Fibroblast of skin of left biceps (primary cell): ENCODE measurements around the gene NR2C2.

ENCODE experiments used
- DNase-seq, 2 experiments: peaks; one replicate each; pipeline ENCODE4 v3.0.0-alpha.2; 2013; ENCODE audit warnings: low read depth in 2 of 2

NR2C2 gene

GRCh38 chr3:15023719-15024118 lies 76.3 kb downstream of the NR2C2 start:
- DNase-seq, result no peak

DNA sequence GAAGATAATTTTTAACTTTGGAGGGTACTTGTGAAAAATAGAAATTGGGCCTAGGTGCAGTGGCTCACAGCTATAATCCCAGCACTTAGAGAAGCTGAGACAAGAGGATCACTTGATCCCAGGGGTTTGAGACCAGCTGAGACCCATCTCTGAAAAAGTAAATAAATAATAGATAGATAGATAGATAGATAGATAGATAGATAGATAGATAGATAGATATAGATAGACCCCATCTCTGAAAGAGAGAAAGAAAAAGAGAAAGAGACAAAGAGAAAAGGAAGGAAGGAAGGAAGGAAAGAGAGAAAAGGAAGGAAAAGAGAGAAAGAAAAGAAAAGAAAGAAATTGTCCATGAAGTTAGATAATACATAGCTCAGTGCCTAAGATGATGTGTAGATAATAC lies 82.2 kb downstream of the NR2C2 start:
- DNase-seq, result no peak

DNA sequence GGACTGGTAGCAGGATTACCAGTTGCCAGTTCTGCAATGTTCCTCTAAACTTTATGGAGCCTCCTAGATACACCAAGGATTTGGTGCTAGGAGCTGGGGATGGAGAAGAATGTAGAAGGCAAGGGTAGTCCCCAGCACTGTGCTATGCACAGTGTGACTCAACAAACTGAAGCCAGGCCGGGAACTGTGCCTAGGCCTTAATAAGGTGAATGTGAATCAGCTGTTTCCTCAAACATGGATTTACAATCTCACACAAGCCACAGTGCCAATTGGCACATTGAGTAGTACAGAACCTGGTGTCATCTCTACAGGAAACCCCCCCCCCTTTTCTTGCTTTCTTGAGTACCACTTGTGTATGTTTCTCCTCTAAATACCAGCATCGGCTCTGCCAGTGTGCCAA lies 85.3 kb downstream of the NR2C2 start:
- DNase-seq, result no peak

GRCh38 chr3:15033103-15033502 lies 85.7 kb downstream of the NR2C2 start:
- no peak for DNase-seq

- DNase-seq, result no peak
Observed at GRCh38 chr3:15038306-15038705, 90.9 kb downstream of the NR2C2 start.

DNA sequence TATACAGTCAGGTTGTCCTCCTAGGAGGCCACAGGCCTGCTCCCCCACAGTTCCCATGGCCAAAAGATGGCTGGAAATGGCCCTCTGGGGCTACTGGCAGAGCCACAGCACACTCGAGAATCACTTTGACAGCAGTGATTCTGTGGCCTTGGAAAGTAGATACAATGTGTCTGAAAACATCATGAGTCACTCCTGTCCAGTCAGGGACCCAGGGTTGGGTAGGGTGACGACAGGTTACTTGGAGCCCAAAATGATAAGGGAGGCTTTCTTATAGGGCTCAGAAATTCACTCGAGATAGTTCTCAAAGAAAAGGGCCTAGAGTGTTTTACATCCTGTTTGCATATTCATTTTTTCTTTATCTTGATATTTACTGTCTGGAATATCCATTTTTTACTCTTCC lies 93.5 kb downstream of the NR2C2 start:
- no peak for DNase-seq

- no peak for DNase-seq
Observed at GRCh38 chr3:15041950-15042349, 94.6 kb downstream of the NR2C2 start.

DNA sequence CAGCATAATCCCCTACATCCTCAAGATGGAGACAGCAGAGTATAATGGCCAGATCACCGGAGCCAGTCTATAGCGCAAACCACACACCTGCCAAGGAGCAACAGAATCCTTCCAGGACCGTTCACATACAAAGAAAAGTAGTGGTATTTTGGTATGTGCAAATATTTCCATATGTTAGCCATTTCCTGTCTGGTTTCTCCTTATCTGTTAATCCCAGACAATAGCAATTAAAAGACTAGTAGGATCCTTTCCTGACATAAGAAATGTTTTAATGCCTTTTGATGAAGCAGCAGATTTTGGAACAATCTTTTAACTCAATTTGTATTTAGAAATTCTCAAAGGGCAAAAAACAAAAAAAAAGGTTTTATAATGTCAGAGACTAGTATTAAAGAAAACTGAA lies 95.6 kb downstream of the NR2C2 start:
- peak in 1 of 2 experiments; percentile 15 for DNase-seq

DNA sequence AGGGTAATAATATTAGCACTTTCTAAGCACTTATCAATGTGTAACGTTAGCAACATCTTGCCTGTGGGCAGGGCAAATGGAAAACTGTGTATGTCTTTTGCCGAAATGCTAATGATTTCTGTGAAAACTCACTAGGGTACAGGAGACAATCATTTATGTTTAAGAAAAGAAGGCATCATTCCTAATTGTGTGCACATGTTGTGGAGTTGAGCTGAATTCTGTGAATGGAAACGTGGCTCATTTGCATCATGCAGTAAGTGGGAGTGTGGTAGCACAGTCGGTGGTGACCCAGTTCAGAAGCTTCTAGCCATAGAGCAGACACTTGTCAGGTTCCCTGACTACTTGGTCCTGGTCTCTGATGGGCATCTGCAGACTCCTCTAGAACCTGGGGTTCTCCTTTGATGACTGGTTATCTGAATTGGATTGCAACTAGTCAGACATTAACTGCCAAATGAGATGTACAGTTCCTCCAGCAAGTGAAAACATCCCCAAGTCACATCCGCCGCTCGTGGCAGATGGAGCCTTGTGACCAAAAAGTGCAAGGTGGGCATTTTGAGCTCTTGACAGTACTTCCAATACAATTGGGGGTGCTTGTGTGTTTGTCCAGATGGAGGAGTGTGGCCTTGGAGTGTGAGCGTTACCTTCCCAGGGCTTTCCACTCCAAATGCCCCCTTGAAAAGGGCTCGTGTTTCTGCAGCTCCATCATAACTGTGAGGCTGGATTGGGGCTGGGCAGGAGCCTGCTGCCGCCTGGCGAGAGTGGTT lies 96.2 kb downstream of the NR2C2 start:
- DNase-seq, result no peak

DNA sequence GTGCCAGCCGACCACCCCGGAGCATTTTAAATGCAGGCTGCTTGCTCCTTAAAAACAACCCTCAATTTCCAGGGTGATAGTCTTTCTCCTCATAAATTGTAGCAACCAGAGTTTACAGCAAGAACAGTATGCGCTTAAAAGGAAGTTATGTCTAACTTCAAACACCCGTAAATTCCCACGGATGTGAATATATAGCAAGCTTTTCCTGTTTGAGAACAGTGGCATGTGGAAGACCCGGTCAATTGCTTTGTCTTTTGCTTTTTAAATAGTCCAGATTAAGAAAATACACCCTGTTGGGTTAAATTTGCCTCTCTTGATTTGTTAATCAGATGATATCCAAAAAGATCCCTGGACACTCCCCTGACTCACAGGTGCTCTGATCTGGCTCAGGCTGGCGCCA lies 96.9 kb downstream of the NR2C2 start:
- no peak for DNase-seq

DNA sequence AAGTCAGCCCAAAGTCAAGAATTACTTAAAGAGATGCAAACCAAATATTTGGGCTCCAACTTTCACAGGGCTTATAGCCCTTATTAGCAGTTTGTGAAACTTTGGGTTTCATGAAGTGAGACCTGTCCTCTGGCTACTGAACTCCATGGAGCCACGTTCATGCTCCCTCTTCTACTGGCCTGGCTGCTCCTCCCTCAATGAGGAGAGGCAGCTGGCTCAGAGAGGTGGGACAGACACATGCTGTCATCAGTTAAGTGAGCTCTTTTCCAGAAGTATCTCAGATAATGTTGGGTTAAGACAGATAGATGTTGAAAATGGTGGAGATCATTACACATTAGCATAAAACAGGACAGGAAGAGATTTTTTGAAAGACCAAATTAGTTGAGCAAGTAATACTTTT lies 98.3 kb downstream of the NR2C2 start:
- no peak for DNase-seq

- DNase-seq, result no peak
Observed at GRCh38 chr3:15049584-15049983, 102.2 kb downstream of the NR2C2 start.

GRCh38 chr3:15050405-15051092 lies 103.2 kb downstream of the NR2C2 start:
- no peak for DNase-seq

GRCh38 chr3:15051531-15051930 lies 104.1 kb downstream of the NR2C2 start:
- no peak for DNase-seq

GRCh38 chr3:15052335-15053242 lies 105.2 kb downstream of the NR2C2 start:
- no peak for DNase-seq

GRCh38 chr3:15053541-15053940 lies 106.2 kb downstream of the NR2C2 start:
- DNase-seq, result no peak

DNA sequence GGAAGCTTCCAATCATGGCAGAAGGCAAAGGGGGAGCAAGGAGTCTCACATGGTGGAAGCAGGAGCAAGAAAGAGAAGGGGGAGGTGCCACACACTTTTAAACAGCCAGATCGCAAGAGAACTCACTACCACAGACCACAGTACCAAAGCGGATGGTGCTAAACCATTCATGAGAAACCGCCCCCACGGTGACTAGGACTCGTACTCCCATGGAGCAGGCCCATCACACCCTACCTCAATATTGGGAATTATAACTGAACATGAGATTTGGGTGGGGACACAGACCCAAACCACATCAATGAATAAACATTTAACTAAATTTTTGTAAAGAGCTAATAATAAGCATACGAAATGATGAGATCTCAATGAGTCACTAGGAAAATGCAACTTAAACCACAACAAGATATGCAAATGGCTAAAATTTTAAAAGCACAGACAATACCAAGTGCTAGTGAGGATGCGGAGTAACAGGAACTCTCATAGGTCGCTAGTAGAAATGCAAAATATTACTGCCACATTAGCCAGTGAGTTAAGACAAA lies 107.7 kb downstream of the NR2C2 start:
- DNase-seq, result no peak

DNA sequence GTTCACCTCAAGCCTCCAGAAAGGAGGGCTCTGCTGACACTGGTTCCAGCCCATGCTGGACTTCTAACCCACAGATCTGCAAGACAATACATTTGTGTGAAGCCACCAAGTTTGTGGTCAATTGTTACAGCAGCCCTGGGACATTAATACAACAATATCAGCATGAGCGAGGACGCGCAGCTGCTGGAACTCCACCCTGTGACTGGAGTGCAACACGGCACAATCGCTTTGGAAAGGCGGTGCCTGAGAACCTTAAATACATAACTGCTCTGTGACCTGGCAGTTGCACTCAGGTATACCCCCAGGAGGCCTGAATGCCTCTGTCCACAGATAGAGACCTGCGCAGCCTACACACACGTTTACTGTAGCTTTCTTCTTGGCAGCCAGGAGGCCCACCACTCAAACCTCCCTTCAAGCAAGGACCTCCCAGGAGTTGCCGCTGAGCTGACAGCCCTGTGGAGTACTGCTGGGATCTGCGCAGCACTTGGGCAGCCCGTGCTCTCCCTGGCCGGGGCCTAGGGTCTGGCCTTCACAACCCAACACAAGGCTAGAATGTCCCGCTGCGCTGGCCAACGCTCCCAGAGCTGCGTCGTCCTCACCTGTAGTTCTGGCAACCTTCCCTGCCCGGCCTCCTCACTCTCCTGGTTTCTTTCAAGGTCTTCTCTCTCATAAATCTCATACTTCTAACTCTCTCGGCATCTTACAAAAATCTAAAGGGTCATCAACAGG lies 109.5 kb downstream of the NR2C2 start:
- DNase-seq, result no peak

GRCh38 chr3:15060029-15060428 lies 112.6 kb downstream of the NR2C2 start:
- DNase-seq, result no peak

DNA sequence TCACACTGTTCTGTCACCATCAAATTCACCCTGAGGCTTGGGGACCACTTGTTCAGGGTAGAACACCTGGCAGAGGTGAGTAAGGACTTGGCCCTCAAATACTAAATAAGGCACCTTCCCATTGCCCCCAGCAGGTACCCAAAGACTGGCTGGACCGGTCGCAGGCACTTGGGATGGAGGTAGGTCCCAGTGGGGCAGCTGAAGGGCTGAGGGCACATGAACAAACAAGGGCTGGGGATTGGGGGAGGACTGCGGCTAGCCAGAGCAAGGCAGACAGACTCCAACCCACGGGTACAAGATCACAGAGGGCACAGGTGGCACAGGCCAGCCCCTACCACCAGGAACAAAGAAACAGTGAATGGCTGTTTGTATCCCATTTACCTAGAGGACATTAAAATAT lies 115.9 kb downstream of the NR2C2 start:
- no peak for DNase-seq

GRCh38 chr3:15063656-15064286 lies 116.4 kb downstream of the NR2C2 start:
- no peak for DNase-seq
